Muscle of arm (tissue), 12 donors: Measurements from ENCODE around the gene SAMD5. TPM values are rescaled to one million over a fixed set of nuclear protein-coding genes. Genes with fewer than 3 reads are reported as not detected.

Experiments
- DNase-seq: peaks from one replicate; pipeline ENCODE4 v3.0.0-alpha.2; 2013
- polyA plus RNA-seq, 12 donors: library from polyadenylated mRNA; unstranded; fragments of 120-200 nt; gene quantifications; one replicate each; pipeline ENCODE4 v1.2.1, GENCODE V29; 2013; ENCODE audit not compliant: insufficient read length in 12 of 12

SAMD5 gene
- polyA plus RNA-seq, 12 donors = 1.8 to 12.5 (median 2.7) TPM; not detected in 1

DNA sequence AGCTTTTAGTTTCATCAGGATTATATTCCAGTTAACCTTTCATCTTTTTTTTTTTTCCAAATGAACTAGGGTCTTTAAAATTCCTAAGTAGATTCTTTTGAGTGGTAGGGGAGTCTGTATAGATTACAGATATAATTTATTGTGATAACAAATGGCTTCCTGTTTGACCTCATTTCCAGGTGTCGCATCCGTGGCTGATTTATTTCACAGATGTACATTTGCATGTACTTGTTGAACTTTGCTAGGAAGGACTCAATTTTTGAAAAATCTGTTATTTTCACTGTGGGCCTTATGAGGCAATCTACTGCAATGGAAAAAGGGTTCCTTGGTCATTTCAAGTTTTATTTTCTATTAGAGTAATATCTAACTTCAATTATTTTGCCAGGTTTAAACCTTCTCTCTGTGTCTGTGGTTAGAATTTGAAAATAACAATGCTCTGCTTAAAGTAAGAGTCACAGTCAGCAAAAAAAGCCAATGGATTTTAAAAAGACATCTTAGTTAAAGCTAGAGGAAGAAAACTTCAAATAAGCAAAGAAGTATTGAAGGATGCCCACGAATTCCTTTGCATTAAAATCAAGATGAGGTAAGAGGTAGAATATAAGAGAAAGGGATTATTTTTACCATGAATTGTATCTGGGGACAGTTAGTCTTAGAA lies 57.9 kb downstream of the SAMD5 start:
- no peak for DNase-seq

- no peak for DNase-seq
Observed at GRCh38 chr6:147567141-147567805, 58.8 kb downstream of the SAMD5 start.

DNA sequence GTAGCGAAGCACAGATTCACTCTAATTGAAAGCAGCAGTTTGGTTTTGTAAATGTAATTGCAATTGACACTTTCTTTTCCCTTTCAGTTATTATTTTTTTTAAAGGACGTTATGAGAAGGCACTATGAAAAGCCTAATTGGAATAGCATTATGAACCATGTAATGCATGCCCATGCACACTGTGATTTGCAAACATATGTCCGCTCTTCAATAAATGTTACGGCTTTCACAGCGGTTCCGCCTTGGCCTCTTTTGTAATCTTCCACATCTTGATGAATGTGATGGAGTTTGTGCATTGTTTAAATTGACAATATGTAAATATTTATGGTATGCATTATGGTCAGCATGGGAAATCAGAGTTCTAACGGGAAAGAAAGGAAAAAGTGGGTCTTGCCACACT lies 61.3 kb downstream of the SAMD5 start:
- no peak for DNase-seq

GRCh38 chr6:147570681-147571080 lies 62.2 kb downstream of the SAMD5 start:
- DNase-seq = no peak

DNA sequence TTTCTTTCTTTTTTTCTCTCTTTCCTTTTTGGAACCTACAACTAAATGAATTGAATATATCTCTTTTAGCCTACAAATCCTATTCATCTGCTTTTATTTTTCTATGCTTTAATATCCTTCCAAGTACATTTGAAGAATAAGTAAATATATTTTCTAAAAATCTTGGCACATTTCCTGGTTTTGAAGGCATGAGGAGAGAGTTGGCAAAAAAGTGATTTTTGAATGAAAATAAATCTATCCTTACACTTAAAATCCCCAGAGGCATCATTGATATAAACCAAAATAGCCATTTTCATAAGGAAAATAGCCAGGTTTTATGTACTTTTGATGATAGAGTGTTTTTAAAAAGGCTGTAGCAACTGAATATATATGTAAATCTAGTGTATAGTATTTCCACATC lies 69.0 kb downstream of the SAMD5 start:
- peak; percentile 26 for DNase-seq

DNA sequence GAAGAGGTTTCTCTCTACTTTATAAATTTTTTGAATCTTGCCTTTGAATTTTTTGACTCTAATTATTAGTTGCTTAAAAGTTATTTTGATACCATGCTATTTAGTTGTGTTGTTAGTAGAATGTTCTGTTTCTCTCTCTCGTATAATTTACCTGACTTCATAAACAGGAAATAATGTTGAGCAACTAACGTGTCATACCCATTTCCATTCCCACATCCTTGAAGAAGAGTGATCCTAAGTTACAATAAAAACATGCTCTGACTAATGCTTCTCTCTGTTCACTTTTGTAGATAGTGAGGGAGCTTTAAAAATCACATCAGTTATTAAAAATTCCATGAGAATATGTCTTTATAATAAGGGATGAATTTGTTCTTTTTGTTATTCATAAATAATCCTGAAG lies 69.7 kb downstream of the SAMD5 start:
- DNase-seq = no peak

DNA sequence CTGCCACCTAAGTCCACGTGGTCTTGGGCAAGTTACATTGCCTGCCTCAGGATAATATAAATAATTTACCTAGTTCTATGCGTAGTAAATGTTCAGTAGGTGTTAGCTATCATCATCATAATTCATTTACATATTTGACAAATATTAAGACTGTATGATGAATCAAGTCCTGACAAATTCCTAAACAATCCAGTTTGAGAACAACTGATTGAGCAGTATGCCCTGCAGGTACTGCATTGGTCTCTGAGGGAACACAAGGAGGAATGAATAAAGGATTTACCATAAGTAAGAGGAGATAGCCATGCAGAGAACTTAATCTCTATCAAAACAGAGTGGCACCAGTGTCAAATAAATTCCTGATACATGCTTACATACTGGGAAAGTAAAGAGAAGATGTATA lies 70.4 kb downstream of the SAMD5 start:
- DNase-seq = no peak

- no peak for DNase-seq
Observed at GRCh38 chr6:147579667-147580066, 71.2 kb downstream of the SAMD5 start.

- no peak for DNase-seq
Observed at GRCh38 chr6:147582991-147583390, 74.5 kb downstream of the SAMD5 start.

DNA sequence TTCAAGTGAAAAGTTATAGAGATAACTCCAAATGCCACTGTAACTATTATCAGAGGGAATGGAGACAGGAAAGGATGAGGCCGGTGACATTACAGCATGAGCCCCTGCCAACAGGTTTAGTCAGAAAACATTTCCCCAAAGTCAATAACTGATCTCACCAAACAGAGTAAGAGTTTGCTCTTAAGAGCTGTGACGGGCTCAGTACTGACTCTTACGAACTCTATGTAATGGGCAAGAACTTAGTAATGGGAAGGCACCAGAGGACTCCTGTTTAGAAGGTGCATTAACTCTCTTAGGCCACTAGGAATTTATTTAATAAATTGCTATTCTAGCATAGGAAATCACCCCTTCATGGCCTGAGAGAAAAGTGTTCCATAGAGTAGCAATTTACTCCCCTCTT lies 76.8 kb downstream of the SAMD5 start:
- no peak for DNase-seq

DNA sequence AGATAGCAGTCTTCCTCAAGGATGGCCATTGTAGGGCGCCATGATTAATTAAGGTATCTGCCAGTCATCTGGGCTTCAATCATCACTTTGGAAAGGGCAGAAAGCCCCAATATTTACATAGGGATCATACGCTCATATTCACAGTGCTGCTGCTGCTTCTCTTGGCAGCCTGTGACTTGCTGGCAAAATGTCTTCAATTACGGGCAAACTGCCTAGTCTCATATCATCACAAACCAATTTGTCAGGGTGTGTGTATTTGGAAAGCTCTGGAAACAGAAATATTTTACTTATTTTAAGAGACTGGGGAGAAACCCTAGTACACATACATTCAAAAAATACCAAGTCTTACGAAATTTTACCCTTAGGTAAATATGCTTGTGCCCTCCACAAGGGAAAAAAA lies 77.6 kb downstream of the SAMD5 start:
- peak; percentile 73 for DNase-seq

- DNase-seq = no peak
Observed at GRCh38 chr6:147587907-147588306, 79.4 kb downstream of the SAMD5 start.

- DNase-seq = no peak
Observed at GRCh38 chr6:147588469-147588868, 80.0 kb downstream of the SAMD5 start.

DNA sequence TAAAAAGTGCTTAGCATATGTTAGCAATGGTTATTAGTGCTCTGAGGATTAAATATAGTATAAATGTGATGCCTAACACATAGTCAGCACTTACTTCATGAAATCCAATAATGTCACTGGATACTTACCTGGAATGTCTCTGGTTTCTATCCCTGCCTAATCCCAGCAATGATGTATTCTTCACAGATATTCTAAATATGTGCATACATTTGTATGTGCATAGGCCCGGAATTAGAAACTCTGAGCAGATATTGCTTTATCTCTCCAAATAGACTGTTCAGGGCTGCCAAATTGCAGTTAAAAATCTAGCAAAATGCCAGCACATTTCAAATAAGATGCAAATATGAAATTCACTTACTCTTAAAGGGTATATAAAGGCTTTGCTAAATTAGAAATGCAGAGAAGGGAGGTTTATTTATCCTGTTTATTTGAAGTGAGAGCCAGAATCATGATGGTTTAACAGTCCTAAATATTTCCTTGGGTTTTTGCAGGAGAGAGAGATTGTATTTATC lies 81.3 kb downstream of the SAMD5 start:
- DNase-seq = no peak

GRCh38 chr6:147595961-147596360 lies 87.5 kb downstream of the SAMD5 start:
- peak; percentile 31 for DNase-seq

GRCh38 chr6:147603392-147604081 lies 95.0 kb downstream of the SAMD5 start:
- DNase-seq = no peak

GRCh38 chr6:147604373-147604772 lies 95.9 kb downstream of the SAMD5 start:
- DNase-seq = no peak

- no peak for DNase-seq
Observed at GRCh38 chr6:147611992-147612391, 103.5 kb downstream of the SAMD5 start.

DNA sequence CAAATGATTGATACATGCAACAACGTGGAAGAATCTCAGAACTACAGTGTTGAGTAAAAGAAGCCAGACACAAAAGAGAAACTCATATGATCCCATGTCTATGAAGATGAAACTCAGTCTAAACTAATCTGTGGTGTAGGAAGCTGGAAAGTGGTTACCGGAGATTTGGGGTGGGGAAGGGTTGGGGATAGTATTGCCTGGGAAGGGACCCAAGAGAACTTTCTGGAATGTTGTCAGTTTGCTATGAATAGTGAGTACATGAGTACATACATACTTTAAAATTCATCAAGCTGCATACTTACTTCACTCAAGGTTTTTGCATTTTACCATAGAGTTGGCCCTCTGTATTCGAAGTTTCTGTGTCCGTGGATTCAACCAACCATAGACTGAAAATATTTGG lies 106.0 kb downstream of the SAMD5 start:
- peak; percentile 7 for DNase-seq

DNA sequence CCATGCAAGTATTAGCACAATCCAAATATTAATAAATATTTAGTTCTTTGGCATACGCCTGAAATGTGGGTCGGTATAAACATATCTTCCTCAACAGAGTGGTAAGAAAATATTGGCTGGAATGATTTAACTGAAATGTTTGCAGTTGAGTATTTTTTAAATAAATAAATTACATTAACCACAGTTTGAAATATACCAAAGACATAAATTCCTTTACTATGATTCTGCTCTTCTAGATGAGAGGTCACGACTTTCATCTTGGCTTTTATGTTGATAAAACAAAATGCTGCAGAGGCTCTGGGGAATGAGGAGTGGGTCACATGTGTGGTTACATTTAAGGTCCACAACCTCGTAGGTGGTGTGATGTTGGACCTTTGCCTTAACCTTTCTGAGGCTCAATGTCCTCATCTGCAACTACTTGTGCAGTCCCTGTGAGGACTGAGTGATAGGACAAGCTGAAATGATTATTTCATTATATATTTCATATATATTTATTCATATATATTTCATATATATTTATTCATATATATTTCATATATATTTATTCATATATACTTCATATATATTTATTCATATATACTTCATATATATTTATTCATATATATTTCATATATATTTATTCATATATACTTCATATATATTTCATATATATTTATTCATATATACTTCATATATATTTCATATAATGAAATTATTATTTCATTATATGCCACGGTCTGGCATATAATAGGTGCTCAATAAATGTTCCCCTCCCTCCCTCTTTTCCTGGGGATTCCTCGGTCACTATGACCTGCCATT lies 107.4 kb downstream of the SAMD5 start:
- no peak for DNase-seq

- no peak for DNase-seq
Observed at GRCh38 chr6:147617366-147617765, 108.9 kb downstream of the SAMD5 start.

DNA sequence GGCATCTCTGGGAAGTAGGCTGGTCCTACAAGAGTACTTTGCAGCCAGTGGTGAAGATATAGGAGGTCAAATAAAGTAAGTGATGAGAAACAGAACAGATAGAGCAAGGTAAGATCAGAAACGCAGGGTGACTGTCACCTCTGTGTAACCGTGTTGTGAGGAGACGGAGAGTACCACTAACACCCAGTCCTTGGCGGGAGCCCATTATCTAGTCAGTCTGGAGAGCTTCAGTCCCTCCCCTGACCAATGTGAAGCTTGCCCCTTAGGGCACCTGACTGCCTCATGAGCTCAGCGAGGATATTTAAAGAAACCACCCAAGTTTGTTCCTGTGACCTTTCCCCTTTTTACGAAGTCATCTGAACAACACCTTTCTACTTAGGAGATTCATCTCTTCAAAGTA lies 110.0 kb downstream of the SAMD5 start:
- DNase-seq = no peak
